Fibroblast of skin of scalp (primary cell): Measurements from ENCODE around the gene CDK9.
A peak's percentile ranks its signal among the peaks of the same experiment; 100 is the strongest.
"Not testable (repeated sequence)": the region's sequence is repeated elsewhere in the genome, so short reads cannot be mapped to it uniquely, and the experiment has no call there.

Experiments
- DNase-seq: peaks from one replicate; pipeline ENCODE4 v3.0.0-alpha.2; 2013

The CDK9 gene

DNA sequence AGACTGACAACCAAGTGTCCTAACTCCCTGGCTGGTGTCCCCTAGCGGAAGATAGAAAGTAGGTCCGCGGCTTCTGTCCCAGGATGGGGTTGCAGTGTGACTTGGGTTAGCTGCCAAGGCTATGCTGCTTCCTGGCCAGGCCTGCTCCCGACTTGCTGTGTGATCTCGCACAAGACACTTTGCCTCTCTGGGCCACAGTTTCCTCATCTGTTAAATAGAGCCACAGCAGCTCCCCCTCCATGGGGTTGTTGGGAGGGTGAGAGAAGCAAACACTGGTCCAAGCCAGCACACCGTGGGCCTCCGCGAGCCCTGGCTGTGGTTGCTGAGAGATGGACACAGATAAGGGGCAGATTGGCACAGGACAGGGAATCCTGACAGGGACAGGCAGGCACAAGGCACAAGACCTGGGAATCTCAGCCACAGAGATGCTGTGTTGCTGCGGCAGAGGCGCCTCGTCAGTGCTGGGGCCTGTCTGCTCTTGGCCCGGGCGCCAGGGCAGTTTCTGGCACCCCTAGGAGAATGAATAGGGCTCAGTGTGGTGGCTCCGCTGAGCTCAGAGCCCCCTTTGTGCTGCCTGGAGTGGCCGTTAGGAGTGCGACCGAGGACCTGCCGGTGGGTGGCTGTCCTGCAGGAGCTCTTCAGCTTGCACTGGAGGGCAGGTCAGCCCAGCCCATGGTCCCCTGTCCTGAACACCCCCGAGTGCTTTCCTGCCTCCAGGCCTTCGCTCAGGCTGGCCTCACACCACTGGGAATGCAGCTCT lies 5.5 kb upstream of the CDK9 start:
- no peak for DNase-seq

DNA sequence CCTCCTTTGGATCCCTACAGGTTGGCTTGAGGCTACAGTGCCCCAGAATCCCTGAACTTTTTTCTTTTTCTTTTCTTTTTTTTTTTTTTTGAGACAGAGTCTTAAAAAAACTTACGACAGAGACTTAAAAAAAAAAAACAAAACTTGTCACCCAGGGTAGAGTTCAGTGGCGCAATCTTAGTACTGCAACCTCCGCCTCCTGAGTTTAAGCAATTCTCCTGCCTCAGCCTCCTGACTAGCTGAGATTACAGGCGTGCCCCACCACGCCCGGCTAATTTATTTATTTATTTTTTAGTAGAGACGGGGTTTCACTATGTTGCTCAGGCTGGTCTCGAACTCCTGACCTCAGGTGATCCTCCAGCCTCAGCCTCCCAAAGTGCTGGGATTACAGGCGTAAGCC lies 4.9 kb upstream of the CDK9 start:
- not testable (repeated sequence) for DNase-seq

DNA sequence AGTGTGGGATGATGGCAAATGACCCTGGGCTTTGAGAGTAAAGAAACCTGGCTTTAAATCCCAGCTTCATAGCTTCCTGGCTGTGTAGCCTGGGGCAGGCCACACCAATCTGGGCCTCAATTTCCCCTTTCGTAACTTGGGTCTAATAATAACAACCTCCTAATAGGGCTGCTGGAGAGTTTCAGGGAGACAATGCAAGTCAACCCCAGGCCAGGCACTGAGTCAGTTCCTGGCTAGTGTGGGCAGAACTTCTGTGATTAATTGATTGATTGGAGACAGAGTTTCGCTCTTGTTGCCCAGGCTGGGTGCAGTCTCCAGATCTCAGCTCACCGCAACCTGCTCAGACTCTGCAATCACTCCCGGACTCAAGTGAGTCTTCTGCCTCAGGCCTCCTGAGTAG lies 4.0 kb upstream of the CDK9 start:
- DNase-seq, result no peak

DNA sequence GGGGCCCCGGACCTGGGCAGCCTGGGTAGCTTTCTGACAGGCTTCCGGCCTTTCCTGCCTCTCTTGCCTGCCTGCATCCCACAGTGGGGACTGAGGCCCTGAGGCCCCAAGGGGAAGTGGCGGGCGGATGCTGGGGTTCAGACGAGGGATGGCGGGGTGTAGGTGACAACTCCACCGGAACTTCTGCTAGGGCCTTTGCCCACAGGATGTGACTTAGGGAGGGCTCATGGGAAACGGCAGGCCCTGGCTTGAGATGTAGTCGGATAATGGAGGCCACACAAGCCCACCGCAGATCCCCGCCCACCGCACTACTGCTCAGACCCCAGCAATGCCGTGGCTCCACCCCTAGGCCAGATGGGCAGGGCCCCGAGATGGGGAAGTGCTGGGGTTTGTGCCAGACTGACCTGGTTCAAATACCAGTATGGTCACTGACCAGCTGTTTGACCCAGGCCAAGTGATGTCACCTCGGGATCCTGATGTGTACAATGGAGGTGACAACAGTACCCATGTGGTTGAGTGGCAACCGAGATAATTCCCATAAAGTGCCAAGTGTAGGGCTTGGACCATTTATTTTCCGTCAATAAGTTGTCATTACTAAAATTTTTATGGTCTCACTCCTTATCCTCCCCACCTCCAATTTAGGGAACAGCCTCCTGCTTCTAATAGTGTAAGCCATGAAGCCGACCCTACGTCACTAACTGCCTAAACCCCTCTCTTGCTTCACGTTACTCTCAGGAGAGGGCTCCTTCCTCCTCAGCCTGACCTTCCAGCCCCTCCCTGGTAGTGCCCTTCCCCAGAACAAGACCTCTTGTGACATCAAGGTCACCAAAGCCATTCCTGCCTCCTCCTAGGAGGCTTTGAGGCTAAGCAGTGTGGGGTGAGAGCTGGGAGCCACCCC lies 2.5 kb upstream of the CDK9 start:
- DNase-seq, result no peak

GRCh38 chr9:127785023-127785932 lies 556 bp upstream of the CDK9 start:
- DNase-seq, result peak; percentile 78

GRCh38 chr9:127786773-127787104 lies 905 bp downstream of the CDK9 start:
- no peak for DNase-seq

DNA sequence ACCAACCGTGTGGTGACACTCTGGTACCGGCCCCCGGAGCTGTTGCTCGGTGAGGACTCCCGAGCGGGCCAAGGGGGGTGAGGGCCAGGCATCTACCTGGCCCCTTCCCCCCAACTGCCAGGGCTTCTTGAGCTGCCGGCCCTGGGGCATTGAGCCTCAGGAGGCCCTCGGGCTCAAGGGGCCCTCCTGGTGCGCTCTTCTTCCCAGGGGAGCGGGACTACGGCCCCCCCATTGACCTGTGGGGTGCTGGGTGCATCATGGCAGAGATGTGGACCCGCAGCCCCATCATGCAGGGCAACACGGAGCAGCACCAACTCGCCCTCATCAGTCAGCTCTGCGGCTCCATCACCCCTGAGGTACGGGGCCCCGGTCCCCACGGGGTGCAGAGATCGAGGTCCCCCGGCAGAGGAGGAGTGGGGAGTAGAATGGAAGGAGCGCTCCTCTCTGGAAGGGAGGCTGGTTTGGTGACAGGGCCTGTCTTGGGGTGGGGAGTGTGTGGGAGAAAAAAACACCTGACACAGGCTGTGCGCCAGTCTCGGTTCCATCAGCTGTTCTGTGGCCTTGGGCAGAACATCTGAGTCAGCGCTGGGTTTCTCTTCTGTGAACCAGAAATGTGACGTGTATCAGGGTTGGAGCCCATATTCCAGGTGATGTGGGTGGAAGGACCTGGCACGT lies 2.6 kb downstream of the CDK9 start:
- DNase-seq, result no peak

DNA sequence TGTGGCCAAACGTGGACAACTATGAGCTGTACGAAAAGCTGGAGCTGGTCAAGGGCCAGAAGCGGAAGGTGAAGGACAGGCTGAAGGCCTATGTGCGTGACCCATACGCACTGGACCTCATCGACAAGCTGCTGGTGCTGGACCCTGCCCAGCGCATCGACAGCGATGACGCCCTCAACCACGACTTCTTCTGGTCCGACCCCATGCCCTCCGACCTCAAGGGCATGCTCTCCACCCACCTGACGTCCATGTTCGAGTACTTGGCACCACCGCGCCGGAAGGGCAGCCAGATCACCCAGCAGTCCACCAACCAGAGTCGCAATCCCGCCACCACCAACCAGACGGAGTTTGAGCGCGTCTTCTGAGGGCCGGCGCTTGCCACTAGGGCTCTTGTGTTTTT lies 3.3 kb downstream of the CDK9 start:
- no peak for DNase-seq

DNA sequence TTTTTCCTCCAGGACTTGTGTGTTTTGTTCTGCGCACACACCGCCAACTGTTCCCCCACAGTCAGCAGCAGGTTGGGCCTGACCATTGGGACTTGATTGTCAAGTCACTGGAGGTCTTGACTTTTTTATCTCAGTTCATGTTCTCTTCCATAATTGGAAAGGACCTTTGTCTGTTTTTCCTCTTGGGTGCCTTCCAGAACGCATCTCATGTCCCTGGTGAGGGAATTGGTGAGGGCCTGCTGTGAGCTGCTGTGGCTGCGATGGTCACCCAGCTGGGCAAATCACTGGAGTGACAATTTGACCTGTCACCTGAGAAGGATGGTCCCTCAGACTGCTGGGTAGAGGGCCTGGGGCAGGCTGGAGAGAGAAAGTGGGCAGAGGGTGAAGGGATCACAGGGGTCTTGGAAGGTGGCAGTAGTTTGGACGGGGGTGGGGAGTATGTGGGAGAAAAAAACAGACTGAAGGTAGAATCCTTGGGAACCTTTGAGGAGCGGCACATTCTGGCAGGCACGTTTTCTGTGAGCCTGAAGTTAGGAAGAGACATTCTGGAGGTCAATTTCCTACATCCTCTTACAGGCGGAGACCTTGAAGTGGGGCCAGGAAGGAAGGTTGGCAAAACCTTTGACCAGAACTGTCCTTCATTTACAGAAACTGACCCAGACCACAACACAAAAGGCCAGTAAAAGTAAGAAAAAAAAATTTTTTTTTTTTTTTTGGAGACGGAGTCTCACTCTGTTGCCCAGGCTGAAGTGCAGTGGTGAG lies 4.4 kb downstream of the CDK9 start:
- DNase-seq, result no peak

- no peak for DNase-seq
Measured at GRCh38 chr9:127791085-127791484, 5.3 kb downstream of the CDK9 start.

DNA sequence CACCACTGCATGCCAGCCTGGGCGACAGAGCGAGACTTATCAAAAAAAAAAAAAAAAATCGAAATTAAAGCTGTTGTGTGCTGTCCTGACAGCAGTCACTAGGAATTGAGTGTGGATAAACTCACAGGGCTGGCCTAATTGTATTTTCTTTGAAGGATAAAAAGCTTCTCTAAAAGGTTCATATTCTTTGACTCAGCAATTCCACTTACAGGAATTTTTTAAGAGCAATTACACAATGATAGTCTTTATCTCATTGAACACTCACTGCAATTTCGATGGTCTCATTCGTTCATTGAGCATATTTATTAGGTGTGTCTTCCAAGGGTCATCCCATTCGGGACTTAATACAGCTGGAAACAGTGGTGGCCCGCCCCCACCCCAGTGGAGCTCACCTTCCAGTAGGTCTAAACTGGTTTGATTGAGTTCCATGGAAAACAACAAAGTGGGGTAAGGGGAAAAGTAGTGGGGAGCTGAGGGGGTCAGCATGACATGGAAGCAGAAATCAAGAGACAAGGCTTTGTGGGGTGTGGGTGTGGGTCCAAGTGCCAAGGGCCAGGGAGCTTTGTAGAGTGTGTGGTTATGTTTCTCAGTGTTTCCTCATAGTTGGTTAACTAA lies 6.7 kb downstream of the CDK9 start:
- DNase-seq, result no peak

- DNase-seq, result no peak
Measured at GRCh38 chr9:127793093-127793708, 7.4 kb downstream of the CDK9 start.

GRCh38 chr9:127794001-127794791 lies 8.4 kb downstream of the CDK9 start:
- no peak for DNase-seq

GRCh38 chr9:127796225-127796813 lies 10.5 kb downstream of the CDK9 start:
- DNase-seq, result no peak

- DNase-seq, result no peak
Measured at GRCh38 chr9:127796852-127797370, 11.1 kb downstream of the CDK9 start.

DNA sequence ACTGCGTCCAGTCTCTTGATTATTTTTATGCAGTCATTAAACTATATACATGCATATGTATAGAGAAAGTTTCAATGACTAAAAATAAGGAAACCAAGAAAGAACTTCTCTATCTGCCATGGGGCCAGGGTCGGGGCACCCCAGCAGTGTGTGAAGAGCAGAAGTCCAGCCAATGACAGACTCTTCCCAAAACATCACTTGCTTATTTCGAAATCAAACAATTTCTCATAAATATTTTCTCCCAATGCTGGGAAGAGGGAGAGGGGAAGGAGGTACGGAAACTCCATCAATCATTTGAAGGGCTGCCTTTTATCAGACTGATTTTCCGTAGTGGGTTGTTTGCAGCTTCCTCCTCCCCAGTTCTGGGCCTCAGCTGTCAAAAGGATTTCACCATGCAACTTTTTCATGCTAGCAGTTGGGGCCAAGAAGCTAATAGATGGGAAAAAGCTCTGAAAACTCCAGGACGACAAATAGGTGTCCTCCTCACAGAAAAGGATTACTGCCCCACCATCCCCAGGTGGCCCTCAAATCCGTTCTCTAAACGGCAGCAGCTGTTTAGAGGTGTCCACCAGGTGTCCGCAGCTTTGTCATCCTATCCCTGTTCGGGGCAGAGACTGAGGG lies 16.2 kb downstream of the CDK9 start:
- no peak for DNase-seq

GRCh38 chr9:127802576-127803443 lies 17.0 kb downstream of the CDK9 start, which contains the start of gene FPGS:
TSS of gene FPGS (plus strand) at chr9:127802882. CDS start at chr9:127802925, 43 bp downstream.
- peak; percentile 94 for DNase-seq
